KMS-11 (cell line): ENCODE results near the gene SH3BGRL.
"Not testable (repeated sequence)": the region's sequence is repeated elsewhere in the genome, so short reads cannot be mapped to it uniquely, and the experiment has no call there.

Source experiments
- H2AFZ ChIP-seq: fragments of 200-600 bp; sonication (generic); 2 replicates; pipeline ENCODE4 v1.6.1; 2016; ENCODE audit warnings: antibody characterized with exemption, mixed run types, low read depth
- H3K27ac ChIP-seq: fragments of 200-600 bp; sonication (generic); 2 replicates; pipeline ENCODE4 v1.6.1; 2016; ENCODE audit warnings: mild to moderate bottlenecking, mixed run types
- H3K27me3 ChIP-seq: fragments of 200-600 bp; sonication (generic); 2 replicates; pipeline ENCODE4 v1.6.1; 2017; ENCODE audit warnings: mild to moderate bottlenecking, low read depth, mixed run types, moderate library complexity; ENCODE audit not compliant: insufficient read depth
- H3K36me3 ChIP-seq: fragments of 200-600 bp; sonication (generic); 2 replicates; pipeline ENCODE4 v1.6.1; 2017; ENCODE audit warnings: mild to moderate bottlenecking, mixed run types; ENCODE audit not compliant: insufficient read depth
- H3K4me1 ChIP-seq: fragments of 200-600 bp; sonication (generic); 2 replicates; pipeline ENCODE4 v1.6.1; 2016; ENCODE audit warnings: mild to moderate bottlenecking, low read depth, mixed run types; ENCODE audit not compliant: poor library complexity, severe bottlenecking
- H3K4me2 ChIP-seq: fragments of 200-600 bp; sonication (generic); 2 replicates; pipeline ENCODE4 v1.7.0; 2016; ENCODE audit warnings: mild to moderate bottlenecking, mixed run types
- H3K4me3 ChIP-seq: fragments of 200-600 bp; sonication (generic); IDR thresholded peaks from 2 replicates; pipeline ENCODE4 v1.6.1; 2017; ENCODE audit warnings: low read depth, low read length, mixed read lengths; ENCODE audit not compliant: insufficient read depth
- H3K79me2 ChIP-seq: fragments of 200-600 bp; sonication (generic); 2 replicates; pipeline ENCODE4 v1.6.1; 2016; ENCODE audit warnings: low read depth, mixed run types; ENCODE audit not compliant: insufficient read depth
- H3K9ac ChIP-seq: fragments of 200-600 bp; sonication (generic); 2 replicates; pipeline ENCODE4 v1.6.1; 2016; ENCODE audit warnings: mild to moderate bottlenecking, mixed run types
- H4K20me1 ChIP-seq: fragments of 200-600 bp; sonication (generic); 2 replicates; pipeline ENCODE4 v1.6.1; 2016; ENCODE audit warnings: mild to moderate bottlenecking, mixed run types; ENCODE audit not compliant: insufficient read depth
- CTCF ChIP-seq: fragments of 200-600 bp; sonication (generic); conservative IDR thresholded peaks from 2 replicates; pipeline ENCODE4 v1.6.1; 2017; ENCODE audit warnings: low read depth, mild to moderate bottlenecking, antibody characterized with exemption, low read length, moderate library complexity, mixed read lengths

Gene SH3BGRL

GRCh38 chrX:81305240-81305639 is 103.3 kb downstream of the SH3BGRL start:
- Histone ChIP-seq H3K4me2 (no peak overlapping the region), H3K4me1 (no peaks in the 10 kb centered on the region)
- TF ChIP-seq CTCF: no peak

GRCh38 chrX:81308086-81308829 is 106.4 kb downstream of the SH3BGRL start:
- Histone ChIP-seq H3K79me2 (no peaks in the 10 kb centered on the region), H3K4me3 (no peak overlapping the region), H3K4me2 (no peak overlapping the region), H3K4me1 (no peaks in the 10 kb centered on the region), H3K27ac (no peak overlapping the region), H3K36me3 (no peaks in the 10 kb centered on the region), H4K20me1 (no peaks in the 10 kb centered on the region), H2AFZ (no peak overlapping the region), H3K27me3 (no peaks in the 10 kb centered on the region), H3K9ac (no peak overlapping the region)
- no peak for TF ChIP-seq CTCF

More at GRCh38 chrX:81305240-81305639, 103.3 kb downstream of the SH3BGRL start:
- H2AFZ ChIP-seq: no peak overlapping the region
- H3K27ac ChIP-seq: no peak overlapping the region
- no peak overlapping the region for H3K9ac ChIP-seq
- no peaks in the 10 kb centered on the region for H3K27me3 ChIP-seq
- H3K36me3 ChIP-seq: no peaks in the 10 kb centered on the region
- H3K4me3 ChIP-seq: no peak overlapping the region
- no peaks in the 10 kb centered on the region for H3K79me2 ChIP-seq
- no peaks in the 10 kb centered on the region for H4K20me1 ChIP-seq

- no peak overlapping the region for H3K4me3 ChIP-seq
- H3K4me2 ChIP-seq: no peak overlapping the region
- H3K9ac ChIP-seq: no peak overlapping the region
- no peaks in the 10 kb centered on the region for H3K79me2 ChIP-seq
- H3K4me1 ChIP-seq: no peaks in the 10 kb centered on the region
- no peak for TF ChIP-seq CTCF
- H3K27me3 ChIP-seq: no peaks in the 10 kb centered on the region
- H3K36me3 ChIP-seq: no peaks in the 10 kb centered on the region
- H3K27ac ChIP-seq: no peak overlapping the region
- no peak overlapping the region for H2AFZ ChIP-seq
- H4K20me1 ChIP-seq: no peaks in the 10 kb centered on the region
These were observed 114.3 kb downstream of the SH3BGRL start for GRCh38 chrX:81316163-81316562.

- not testable (repeated sequence) for H3K4me1 ChIP-seq, H3K79me2 ChIP-seq, H3K27me3 ChIP-seq, H3K4me3 ChIP-seq, H4K20me1 ChIP-seq, H3K4me2 ChIP-seq, H3K9ac ChIP-seq, H2AFZ ChIP-seq, H3K36me3 ChIP-seq, H3K27ac ChIP-seq
These were observed 129.8 kb downstream of the SH3BGRL start for GRCh38 chrX:81331653-81332052.

- no peaks in the 10 kb centered on the region for H4K20me1 ChIP-seq
- no peaks in the 10 kb centered on the region for H3K36me3 ChIP-seq
- H3K4me1 ChIP-seq: no peaks in the 10 kb centered on the region
- no peak overlapping the region for H3K4me3 ChIP-seq
- H2AFZ ChIP-seq: no peak overlapping the region
- H3K79me2 ChIP-seq: no peaks in the 10 kb centered on the region
- no peak overlapping the region for H3K27ac ChIP-seq
- no peak overlapping the region for H3K9ac ChIP-seq
- no peaks in the 10 kb centered on the region for H3K27me3 ChIP-seq
- TF ChIP-seq CTCF: no peak
- H3K4me2 ChIP-seq: no peak overlapping the region
These were observed 134.7 kb downstream of the SH3BGRL start for GRCh38 chrX:81336455-81337152.
